Measurements from ENCODE around the gene PLA2G12A. TPM values are rescaled to one million over a fixed set of nuclear protein-coding genes. Genes with fewer than 3 reads are reported as not detected.

The PLA2G12A gene
- total RNA-seq, 1 experiment from 2014 or later = 47.3 TPM

DNA sequence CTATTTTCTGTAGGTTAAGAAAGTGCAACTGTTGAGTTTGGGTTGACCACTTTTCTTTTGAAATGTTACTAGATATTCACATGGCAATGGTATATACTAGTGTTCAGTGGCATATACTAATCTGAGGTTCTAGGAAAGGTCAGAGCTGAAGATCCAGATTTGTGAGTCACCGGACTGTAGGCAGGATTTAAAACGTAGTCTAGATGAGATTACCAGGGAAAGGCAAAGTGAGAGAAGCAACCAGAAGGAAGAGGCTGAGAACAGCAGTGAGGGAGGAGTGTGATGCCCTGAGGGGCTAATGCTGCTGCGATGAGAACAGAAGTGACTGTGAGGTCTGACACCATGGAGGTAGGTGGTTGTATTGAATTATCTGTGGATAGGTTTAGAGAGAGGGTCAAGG is 9.7 kb upstream of the PLA2G12A start:
- no peak overlapping the region for H2BK20ac ChIP-seq (ENCODE audit: low read depth, low read length, poor library complexity, severe bottlenecking)
- no peak overlapping the region for H3K56ac ChIP-seq (ENCODE audit: insufficient read length, low read depth, low read length)
- no peak overlapping the region for H3K18ac ChIP-seq (ENCODE audit: insufficient read length, low read depth, low read length)
- no peak overlapping the region for H3K4me2 ChIP-seq (ENCODE audit: insufficient read depth, insufficient read length, low read length)
- no peaks in the 10 kb centered on the region for H3K4me1 ChIP-seq (ENCODE audit: insufficient read depth, low read length)
- no peak overlapping the region for H2BK12ac ChIP-seq (ENCODE audit: insufficient read length, low read depth, low read length)
- no CpG with 5 or more reads among the region's 3 CpGs for WGBS (ENCODE audit: extremely low coverage, insufficient read length, low lambda C conversion rate)
- no peak overlapping the region for H4K8ac ChIP-seq (replicated peaks; ENCODE audit: insufficient read length, low read depth, low read length)
- H3K23me2 ChIP-seq (ENCODE audit: insufficient read length, low read depth, low read length, poor library complexity, severe bottlenecking) = no peaks in the 10 kb centered on the region
- H4K91ac ChIP-seq (ENCODE audit: insufficient read length, low read depth, low read length) = no peak overlapping the region
- no peak overlapping the region for H3T11ph ChIP-seq (ENCODE audit: low read length)
- Mint-ChIP-seq H3K36me3 (ENCODE audit: insufficient read depth in 1 of 3, low read depth in 3 of 3) (no peaks in the 10 kb centered on the region), H3K27ac (no peak overlapping the region), H3K4me3 (no peak overlapping the region), H3K9me3 (no peaks in the 10 kb centered on the region; a peak in 1 of 5 replicates), H3K4me1 (peaks cover 6% of the 10 kb centered on the region in 2 experiments; a peak in 3 of 4 replicates), H3K27me3 (ENCODE audit: low read depth) (no peaks in the 10 kb centered on the region)
- DNase-seq = no peak
- no peak overlapping the region for H3K4ac ChIP-seq (ENCODE audit: low read depth, low read length)
- H3K27me3 ChIP-seq (ENCODE audit: insufficient read depth, low read length) = no peaks in the 10 kb centered on the region
- H4K5ac ChIP-seq (ENCODE audit: insufficient read length, low read depth, low read length) = no peak overlapping the region
- H3K79me1 ChIP-seq (ENCODE audit: insufficient read depth, low read depth, low read length, poor library complexity, severe bottlenecking) = no peaks in the 10 kb centered on the region
- no peak overlapping the region for H3K9ac ChIP-seq (ENCODE audit: extremely low read depth, insufficient read length, low read length)
- H4K20me1 ChIP-seq (ENCODE audit: control insufficient read depth, insufficient read depth, insufficient read length) = no peaks in the 10 kb centered on the region
- no peak overlapping the region for H2AFZ ChIP-seq (ENCODE audit: low read length)
- no peak overlapping the region for H3K14ac ChIP-seq (ENCODE audit: insufficient read depth, low read length)
- no peak overlapping the region for H3K27ac ChIP-seq (ENCODE audit: insufficient read length, low read depth, low read length)
- H2BK5ac ChIP-seq (ENCODE audit: insufficient read length, low read length) = no peak overlapping the region
- H2BK120ac ChIP-seq (ENCODE audit: low read depth, low read length, poor library complexity, severe bottlenecking) = no peak overlapping the region
- H2AK5ac ChIP-seq (ENCODE audit: insufficient read length, low read length) = no peak overlapping the region
- no peaks in the 10 kb centered on the region for H3K79me2 ChIP-seq (ENCODE audit: insufficient read depth, low read length)
- H3K23ac ChIP-seq (ENCODE audit: insufficient read length, low read depth, low read length) = no peak overlapping the region
- TF ChIP-seq, protein P1, sequence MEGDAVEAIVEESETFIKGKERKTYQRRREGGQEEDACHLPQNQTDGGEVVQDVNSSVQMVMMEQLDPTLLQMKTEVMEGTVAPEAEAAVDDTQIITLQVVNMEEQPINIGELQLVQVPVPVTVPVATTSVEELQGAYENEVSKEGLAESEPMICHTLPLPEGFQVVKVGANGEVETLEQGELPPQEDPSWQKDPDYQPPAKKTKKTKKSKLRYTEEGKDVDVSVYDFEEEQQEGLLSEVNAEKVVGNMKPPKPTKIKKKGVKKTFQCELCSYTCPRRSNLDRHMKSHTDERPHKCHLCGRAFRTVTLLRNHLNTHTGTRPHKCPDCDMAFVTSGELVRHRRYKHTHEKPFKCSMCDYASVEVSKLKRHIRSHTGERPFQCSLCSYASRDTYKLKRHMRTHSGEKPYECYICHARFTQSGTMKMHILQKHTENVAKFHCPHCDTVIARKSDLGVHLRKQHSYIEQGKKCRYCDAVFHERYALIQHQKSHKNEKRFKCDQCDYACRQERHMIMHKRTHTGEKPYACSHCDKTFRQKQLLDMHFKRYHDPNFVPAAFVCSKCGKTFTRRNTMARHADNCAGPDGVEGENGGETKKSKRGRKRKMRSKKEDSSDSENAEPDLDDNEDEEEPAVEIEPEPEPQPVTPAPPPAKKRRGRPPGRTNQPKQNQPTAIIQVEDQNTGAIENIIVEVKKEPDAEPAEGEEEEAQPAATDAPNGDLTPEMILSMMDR (conservative IDR thresholded peaks at IDR 0.05) = no peak
- no peak overlapping the region for H2BK15ac ChIP-seq (ENCODE audit: low read depth, low read length)
- no peaks in the 10 kb centered on the region for H3K9me3 ChIP-seq (ENCODE audit: control insufficient read depth, low read depth, low read length)

Data from H9 (cell line).